HUDEP-2 (cell line): ENCODE measurements around the gene MPZL2.
A peak's percentile ranks its signal among the peaks of the same experiment; 100 is the strongest.

Experiments
- DNase-seq, 76 experiments: peaks; one replicate each; lab custom pipeline; 2025; ENCODE audit not compliant: unreplicated experiment in 76 of 76; lab: John Stamatoyannopoulos, UW

Gene MPZL2

GRCh38 chr11:118243993-118244762 is 19.9 kb downstream of the MPZL2 start:
- no peak for DNase-seq

GRCh38 chr11:118243161-118243560 is 20.9 kb downstream of the MPZL2 start:
- DNase-seq: no peak

- DNase-seq: no peak
Measured at GRCh38 chr11:118241764-118242098, 22.4 kb downstream of the MPZL2 start.

GRCh38 chr11:118240999-118241763 is 22.9 kb downstream of the MPZL2 start:
- peak in 45 of 76 experiments; percentile 3 to 75 (median 36) for DNase-seq

GRCh38 chr11:118239509-118240205 is 24.4 kb downstream of the MPZL2 start:
- DNase-seq: no peak

GRCh38 chr11:118238929-118239328 is 25.2 kb downstream of the MPZL2 start:
- DNase-seq: no peak

GRCh38 chr11:118238421-118238820 is 25.7 kb downstream of the MPZL2 start:
- DNase-seq: no peak

- DNase-seq: no peak
Measured at GRCh38 chr11:118236170-118236569, 27.9 kb downstream of the MPZL2 start.

GRCh38 chr11:118234833-118235232 is 29.3 kb downstream of the MPZL2 start:
- DNase-seq: no peak

- DNase-seq: no peak
Measured at GRCh38 chr11:118233850-118234249, 30.2 kb downstream of the MPZL2 start.

- DNase-seq: no peak
Measured at GRCh38 chr11:118233377-118233776, 30.7 kb downstream of the MPZL2 start.

GRCh38 chr11:118232659-118233058 is 31.4 kb downstream of the MPZL2 start:
- no peak for DNase-seq

- DNase-seq: no peak
Measured at GRCh38 chr11:118231461-118231860, 32.6 kb downstream of the MPZL2 start.

- DNase-seq: no peak
Measured at GRCh38 chr11:118230088-118230487, 34.0 kb downstream of the MPZL2 start.

- DNase-seq: no peak
Measured at GRCh38 chr11:118229274-118229847, 34.7 kb downstream of the MPZL2 start.

GRCh38 chr11:118227865-118228785 is 36.0 kb downstream of the MPZL2 start:
- no peak for DNase-seq

- DNase-seq: no peak
Measured at GRCh38 chr11:118226781-118227180, 37.3 kb downstream of the MPZL2 start.

- peak in 1 of 76 experiments; percentile 4 for DNase-seq
Measured at GRCh38 chr11:118226296-118226695, 37.8 kb downstream of the MPZL2 start.

- no peak for DNase-seq
Measured at GRCh38 chr11:118224511-118225188, 39.4 kb downstream of the MPZL2 start, which contains the start of gene JAML. Gene JAML, minus strand, starts transcription at chr11:118225011. Its CDS starts 10,145 bp downstream, at chr11:118214866.
